Mesodermal cell (in vitro differentiated cells): ENCODE data around the gene ZFAND6.

ENCODE experiments used
- H3K27ac ChIP-seq: 2 replicates; pipeline ENCODE4 v1.7.0; 2013; ENCODE audit warnings: mild to moderate bottlenecking, low read depth, low read length, moderate library complexity; ENCODE audit not compliant: severe bottlenecking
- H3K36me3 ChIP-seq: 2 replicates; pipeline ENCODE4 v1.7.1; 2013; ENCODE audit warnings: mild to moderate bottlenecking, low read length, moderate library complexity; ENCODE audit not compliant: control insufficient read depth, insufficient read depth
- H3K4me1 ChIP-seq: one replicate; pipeline ENCODE4 v1.7.1; 2013; ENCODE audit warnings: mild to moderate bottlenecking, low read length; ENCODE audit not compliant: insufficient read depth, control insufficient read depth, poor library complexity, severe bottlenecking
- H3K4me3 ChIP-seq: 2 replicates; pipeline ENCODE4 v1.7.0; 2013; ENCODE audit warnings: low read length, control low read depth, mild to moderate bottlenecking; ENCODE audit not compliant: insufficient read depth, poor library complexity, severe bottlenecking; ENCODE audit errors: extremely low read depth
- H3K9me3 ChIP-seq: 2 replicates; pipeline ENCODE4 v1.7.1; 2013; ENCODE audit warnings: mild to moderate bottlenecking, low read length, moderate library complexity; ENCODE audit not compliant: control insufficient read depth
- WGBS, 2 experiments: methylation state at CpG; one replicate each; pipeline ENCODE4 v1.1.5; 2013; ENCODE audit warnings: missing lambda C conversion rate in 2 of 2; ENCODE audit not compliant: insufficient coverage in 2 of 2; 5-methylcytosine and 5-hydroxymethylcytosine counted together

Gene ZFAND6

GRCh38 chr15:80179025-80179759 is 119.7 kb downstream of the ZFAND6 start:
- WGBS, 2 experiments, result 94 to 95% methylated on average over 14 to 17 of the region's 17 CpGs

GRCh38 chr15:80179935-80180334 is 120.5 kb downstream of the ZFAND6 start:
- Histone ChIP-seq H3K9me3 (no peaks in the 10 kb centered on the region), H3K4me3 (no peak overlapping the region), H3K4me1 (no peaks in the 10 kb centered on the region), H3K27ac (no peak overlapping the region), H3K36me3 (peaks cover 28% of the 10 kb centered on the region)
- 81 to 83% methylated on average over 15 to 16 of the region's 16 CpGs for whole genome bisulfite sequencing, 2 experiments

More at GRCh38 chr15:80179025-80179759, 119.7 kb downstream of the ZFAND6 start:
- Histone ChIP-seq H3K9me3 (no peaks in the 10 kb centered on the region), H3K4me1 (peaks cover 5% of the 10 kb centered on the region), H3K27ac (no peak overlapping the region), H3K4me3 (no peak overlapping the region), H3K36me3 (peaks cover 28% of the 10 kb centered on the region)

GRCh38 chr15:80180468-80180867 is 121.0 kb downstream of the ZFAND6 start:
- Histone ChIP-seq H3K36me3 (peaks cover 31% of the 10 kb centered on the region), H3K4me1 (no peaks in the 10 kb centered on the region), H3K27ac (no peak overlapping the region), H3K4me3 (no peak overlapping the region), H3K9me3 (no peaks in the 10 kb centered on the region)
- 65 to 81% methylated on average over 5 to 6 of the region's 7 CpGs for WGBS, 2 experiments

DNA sequence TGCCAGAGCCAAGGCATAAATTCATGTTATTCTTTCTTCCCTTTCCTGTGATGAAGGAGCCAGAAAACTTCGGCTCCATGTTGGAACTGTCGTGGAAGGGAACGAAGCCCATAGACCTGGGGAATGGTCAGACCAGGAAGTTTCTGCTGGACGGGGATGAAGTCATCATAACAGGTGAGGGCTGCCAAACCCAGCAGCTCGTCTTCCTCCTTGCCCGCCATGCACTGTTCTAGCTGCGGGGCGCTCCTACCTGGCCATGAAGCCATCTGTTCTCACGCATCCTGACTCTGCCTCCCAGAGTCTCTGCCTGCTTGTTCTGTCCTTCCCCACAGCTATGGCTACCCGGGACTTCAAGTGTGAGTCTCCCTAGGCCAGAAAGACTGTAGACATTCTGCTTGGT is 121.5 kb downstream of the ZFAND6 start:
- Histone ChIP-seq H3K9me3 (no peaks in the 10 kb centered on the region), H3K4me3 (no peak overlapping the region), H3K27ac (no peak overlapping the region), H3K36me3 (peaks cover 35% of the 10 kb centered on the region), H3K4me1 (no peaks in the 10 kb centered on the region)
- WGBS, 2 experiments, result 89 to 94% methylated on average over 10 of the region's 10 CpGs

GRCh38 chr15:80182611-80183261 is 123.3 kb downstream of the ZFAND6 start:
- peaks cover 42% of the 10 kb centered on the region for H3K36me3 ChIP-seq
- H3K9me3 ChIP-seq, result no peaks in the 10 kb centered on the region
- whole genome bisulfite sequencing, 2 experiments, result 84 to 86% methylated on average over 5 of the region's 5 CpGs
- no peak overlapping the region for H3K4me3 ChIP-seq
- no peaks in the 10 kb centered on the region for H3K4me1 ChIP-seq
- H3K27ac ChIP-seq, result no peak overlapping the region

DNA sequence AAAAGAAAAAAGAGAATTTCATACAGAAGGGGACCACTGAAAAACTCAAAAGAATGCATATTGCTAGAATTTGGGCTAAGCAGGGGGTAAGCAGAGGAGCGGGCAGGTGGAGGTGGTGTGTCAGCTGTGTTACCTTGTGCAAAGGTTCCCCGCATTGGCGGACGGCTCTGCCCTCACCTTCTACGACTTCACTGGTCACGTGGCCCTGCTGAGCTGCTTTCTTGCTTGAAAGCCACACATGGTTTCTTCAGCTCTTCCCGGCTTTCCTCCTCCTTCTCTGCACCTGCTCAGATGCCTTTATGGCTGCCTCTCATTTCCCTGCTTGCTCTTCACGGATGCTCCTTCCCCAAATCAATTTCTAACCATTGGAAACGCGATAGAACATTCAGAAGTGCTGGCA is 123.8 kb downstream of the ZFAND6 start:
- Histone ChIP-seq H3K4me1 (no peaks in the 10 kb centered on the region), H3K9me3 (no peaks in the 10 kb centered on the region), H3K36me3 (peaks cover 42% of the 10 kb centered on the region), H3K4me3 (no peak overlapping the region), H3K27ac (no peak overlapping the region)
- WGBS, 2 experiments, result 92 to 96% methylated on average over 9 to 10 of the region's 10 CpGs

DNA sequence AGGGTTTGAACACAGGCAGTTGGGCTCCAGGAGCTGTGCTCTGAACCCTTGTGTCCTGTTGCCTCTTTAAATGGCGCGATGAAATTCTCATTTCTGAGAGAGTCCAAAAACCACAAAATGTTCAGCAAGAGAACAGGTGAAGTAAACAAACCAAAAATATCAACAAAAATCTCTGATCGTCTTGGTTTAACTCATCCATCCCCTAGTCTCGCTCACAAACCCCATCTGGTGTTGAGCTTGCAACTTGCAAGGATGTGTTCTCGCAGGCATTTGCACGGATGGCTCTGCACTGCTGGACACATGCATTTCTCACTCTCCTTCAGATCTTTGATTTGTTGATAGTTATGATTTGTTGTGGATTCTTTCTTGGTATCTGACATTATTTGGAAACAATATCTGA is 124.4 kb downstream of the ZFAND6 start:
- no peaks in the 10 kb centered on the region for H3K4me1 ChIP-seq
- WGBS, 2 experiments, result 94% methylated on average over 4 to 5 of the region's 6 CpGs
- no peak overlapping the region for H3K27ac ChIP-seq
- H3K9me3 ChIP-seq, result no peaks in the 10 kb centered on the region
- peaks cover 42% of the 10 kb centered on the region for H3K36me3 ChIP-seq
- H3K4me3 ChIP-seq, result no peak overlapping the region

DNA sequence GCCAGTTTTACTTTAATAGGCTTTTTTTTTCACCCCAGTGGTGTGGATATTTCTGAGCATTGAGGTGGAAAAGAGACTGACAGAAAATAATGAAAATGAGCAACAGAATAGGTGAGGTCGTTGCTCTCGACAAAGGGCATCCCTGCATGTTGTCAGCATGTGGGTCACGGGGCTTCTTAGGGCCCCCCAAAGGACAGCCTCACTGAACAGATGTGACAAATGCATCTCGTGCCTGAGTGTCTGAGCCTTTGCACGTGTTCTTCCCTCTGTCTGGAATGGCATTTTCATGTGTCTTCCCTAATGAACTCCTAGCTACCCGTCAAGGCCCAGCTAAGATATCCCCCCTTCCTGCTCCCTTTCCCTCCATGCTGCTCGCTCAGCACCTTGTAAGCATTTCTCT is 125.1 kb downstream of the ZFAND6 start:
- Histone ChIP-seq H3K4me1 (no peaks in the 10 kb centered on the region), H3K9me3 (no peaks in the 10 kb centered on the region), H3K36me3 (peaks cover 42% of the 10 kb centered on the region), H3K4me3 (no peak overlapping the region), H3K27ac (no peak overlapping the region)
- WGBS, 2 experiments, result 80 to 84% methylated on average over 6 to 7 of the region's 7 CpGs

DNA sequence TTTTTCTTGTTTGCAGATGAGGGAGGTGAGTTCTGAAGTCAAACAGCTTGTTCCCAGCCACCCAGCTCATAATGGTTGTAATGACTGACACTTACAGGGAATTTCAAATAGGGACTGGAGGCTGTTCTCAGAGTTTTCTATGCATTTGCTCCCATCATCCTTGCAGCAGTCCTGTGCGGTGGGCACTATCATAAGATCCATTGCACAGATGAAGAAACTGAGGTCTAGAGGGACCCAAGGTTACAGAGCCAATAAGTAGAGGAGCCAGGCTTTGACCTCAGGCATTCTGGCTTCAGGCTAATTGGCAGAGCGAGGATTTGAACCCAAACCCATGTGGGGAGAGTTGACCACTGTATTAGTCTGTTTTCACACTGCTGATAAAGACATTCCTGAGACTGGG is 125.7 kb downstream of the ZFAND6 start:
- Histone ChIP-seq H3K4me3 (no peak overlapping the region), H3K9me3 (no peaks in the 10 kb centered on the region), H3K4me1 (no peaks in the 10 kb centered on the region), H3K36me3 (peaks cover 42% of the 10 kb centered on the region), H3K27ac (no peak overlapping the region)
- 96 to 100% methylated on average over 2 of the region's 2 CpGs for WGBS, 2 experiments

- no peaks in the 10 kb centered on the region for H3K4me1 ChIP-seq
- no peak overlapping the region for H3K4me3 ChIP-seq
- peaks cover 35% of the 10 kb centered on the region for H3K36me3 ChIP-seq
- WGBS, 2 experiments, result 84 to 95% methylated on average over 4 to 6 of the region's 7 CpGs
- no peak overlapping the region for H3K27ac ChIP-seq
- H3K9me3 ChIP-seq, result no peaks in the 10 kb centered on the region
Observed at GRCh38 chr15:80186066-80186465, 126.6 kb downstream of the ZFAND6 start.

- Histone ChIP-seq H3K4me1 (no peaks in the 10 kb centered on the region), H3K36me3 (peaks cover 34% of the 10 kb centered on the region), H3K9me3 (no peaks in the 10 kb centered on the region), H3K4me3 (no peak overlapping the region), H3K27ac (no peak overlapping the region)
- 100% methylated on average over 1 of the region's 1 CpG; no CpG with 5 or more reads in 1 of the 2 experiments for WGBS, 2 experiments
Observed at GRCh38 chr15:80186597-80186996, 127.1 kb downstream of the ZFAND6 start.
